22Rv1 (cell line): Measurements from ENCODE around the gene ZIK1.

Experiments
- H3K27ac ChIP-seq: fragments of 450-650 bp; 2 replicates; pipeline ENCODE4 v1.5.1; 2017
- CTCF ChIP-seq: fragments of 450-650 bp; IDR thresholded peaks from 2 replicates; pipeline ENCODE4 v1.5.1; 2017; ENCODE audit warnings: mild to moderate bottlenecking
- ZFX ChIP-seq: fragments of 450-650 bp; IDR thresholded peaks from 2 replicates; pipeline ENCODE4 v1.6.1; 2017; ENCODE audit warnings: antibody characterized with exemption, borderline replicate concordance

The ZIK1 gene

DNA sequence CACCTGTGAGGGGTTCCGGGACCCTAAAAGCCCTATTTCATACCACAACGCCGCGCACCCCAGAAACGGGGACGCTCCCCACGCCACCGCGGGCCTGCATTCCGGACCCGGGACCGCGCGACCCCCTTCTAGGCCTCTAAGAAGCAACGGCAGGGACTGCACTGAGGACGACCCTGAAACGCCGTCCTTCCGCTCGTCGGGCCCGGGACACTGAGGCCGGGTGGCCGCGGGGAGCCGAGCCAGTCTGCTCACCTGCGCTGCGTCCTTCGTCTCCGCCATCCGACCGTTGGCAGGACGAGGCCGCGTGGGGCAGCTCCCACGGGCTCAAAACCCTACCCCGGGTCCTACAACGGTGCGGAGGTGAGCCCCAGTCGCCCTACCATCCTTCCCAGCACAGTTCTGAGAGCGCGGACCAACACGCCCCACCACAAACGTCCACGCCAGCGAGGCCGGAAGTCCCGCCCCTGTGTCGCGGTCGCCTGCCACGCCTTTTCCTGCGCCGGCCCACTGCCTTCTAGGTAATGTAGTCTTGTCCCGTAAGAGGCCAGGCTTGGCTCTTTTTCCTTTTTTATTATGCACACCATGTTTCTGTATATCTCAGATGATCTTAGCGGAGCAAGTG is 24.4 kb upstream of the ZIK1 start, which contains the start of gene ZNF550:
Gene ZNF550 (minus strand): TSS at position 460 of the 622 bp plus-strand sequence. CDS start 181 bp downstream, at position 279.
- TF ChIP-seq CTCF (no peak), ZFX (no peak)
- H3K27ac ChIP-seq = peak within 1 kb of the TSS; percentile 48; the same call in 1 of the 2 replicates

GRCh38 chr19:57560049-57560491 is 23.9 kb upstream of the ZIK1 start:
- TF ChIP-seq CTCF (no peak), ZFX (no peak)
- H3K27ac ChIP-seq = 0 out of 2 replicates have a peak overlapping the region, but pooled peaks have one; percentile 48

GRCh38 chr19:57563547-57563946 is 20.4 kb upstream of the ZIK1 start:
- no peak overlapping the region for H3K27ac ChIP-seq
- TF ChIP-seq ZFX (no peak), CTCF (no peak)

DNA sequence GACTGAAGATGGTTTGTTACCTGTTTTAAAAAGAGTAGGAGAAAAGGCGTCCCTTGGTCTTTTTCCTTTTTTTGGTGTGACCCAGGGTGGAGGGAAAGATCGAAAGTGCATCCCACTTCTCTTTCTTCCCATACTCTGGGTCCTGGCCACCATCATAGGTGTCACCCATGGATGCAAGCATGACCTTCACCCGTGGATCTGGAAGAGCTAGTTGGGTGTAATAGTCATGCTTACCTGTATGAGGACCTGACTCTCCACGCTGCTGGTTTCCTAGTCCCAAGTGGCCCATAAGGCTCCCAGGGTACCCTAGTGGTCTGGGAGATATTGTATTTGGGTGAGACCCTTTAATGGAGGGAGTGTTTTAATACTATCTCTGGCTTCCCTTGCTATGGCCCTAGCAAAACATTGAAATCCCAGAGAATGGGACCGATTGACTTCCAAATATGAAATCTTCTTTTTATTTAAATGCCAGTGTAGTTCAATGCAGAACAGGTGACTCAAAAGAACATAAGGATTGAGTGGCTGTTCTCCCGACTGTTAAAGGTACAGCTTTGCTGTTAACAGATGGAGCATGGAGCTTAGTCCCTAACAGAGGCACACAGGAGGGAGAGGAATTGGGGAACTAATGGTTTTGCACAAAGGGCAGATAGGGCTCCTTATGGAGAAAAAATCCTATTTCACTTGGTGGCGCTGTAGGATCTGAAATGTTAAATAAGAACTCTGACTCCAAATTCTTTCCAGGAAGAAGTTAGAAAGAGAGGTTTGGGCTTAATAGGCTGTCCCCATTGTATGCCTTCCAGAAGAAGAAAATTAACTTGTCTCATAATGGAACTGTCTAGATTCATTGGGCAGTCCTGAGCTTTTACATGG is 17.3 kb upstream of the ZIK1 start:
- TF ChIP-seq CTCF (no peak), ZFX (no peak)
- no peak overlapping the region for H3K27ac ChIP-seq

- no peak for TF ChIP-seq CTCF
- no peak for TF ChIP-seq ZFX
- no peak overlapping the region for H3K27ac ChIP-seq
Measured at GRCh38 chr19:57570707-57571106, 13.2 kb upstream of the ZIK1 start.

DNA sequence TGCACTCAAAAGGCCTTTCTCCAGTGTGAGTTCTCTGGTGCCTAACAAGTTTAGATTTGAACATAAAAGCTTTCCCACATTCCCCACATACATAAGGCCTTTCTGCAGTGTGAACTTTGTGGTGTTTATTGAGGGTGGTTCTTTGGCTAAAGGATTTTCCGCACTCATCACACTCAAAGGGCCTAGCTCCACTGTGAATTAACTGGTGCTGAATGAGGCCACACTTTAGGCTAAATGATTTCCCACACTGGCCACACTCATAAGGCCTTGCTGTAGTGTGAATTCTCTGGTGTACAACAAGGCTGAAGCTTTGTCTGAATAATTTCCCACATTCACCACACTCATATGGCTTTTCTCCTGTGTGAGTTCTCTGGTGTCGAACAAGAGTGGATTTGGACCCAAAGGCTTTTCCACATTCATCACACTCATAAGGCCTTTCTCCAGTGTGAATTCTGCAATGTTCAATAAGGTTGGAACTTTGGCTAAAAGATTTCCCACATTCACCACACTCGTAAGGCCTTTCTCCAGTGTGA is 11.5 kb upstream of the ZIK1 start:
- no peak for TF ChIP-seq ZFX
- no peak overlapping the region for H3K27ac ChIP-seq

GRCh38 chr19:57576661-57577060 is 7.3 kb upstream of the ZIK1 start:
- no peak overlapping the region for H3K27ac ChIP-seq
- TF ChIP-seq ZFX (no peak), CTCF (no peak)
